HG02623 (cell line): ENCODE measurements around the gene CRTC3.
"Not testable (repeated sequence)": the region's sequence is repeated elsewhere in the genome, so short reads cannot be mapped to it uniquely, and the experiment has no call there.

Experiments used
- ATAC-seq: cut with Tn5 transposase; IDR thresholded peaks from one replicate; pipeline ENCODE4 v1.9.1; 2021; ENCODE audit warnings: moderate library complexity; ENCODE audit not compliant: unreplicated experiment

Gene CRTC3

GRCh38 chr15:90529371-90530249 is at the start of gene CRTC3:
TSS of gene CRTC3 (plus strand) at chr15:90529923. CDS start at chr15:90530072, 149 bp downstream.
- peak; percentile 66 for ATAC-seq

- ATAC-seq = no peak
These were observed 48.7 kb upstream of the CRTC3 start for GRCh38 chr15:90481023-90481422.

DNA sequence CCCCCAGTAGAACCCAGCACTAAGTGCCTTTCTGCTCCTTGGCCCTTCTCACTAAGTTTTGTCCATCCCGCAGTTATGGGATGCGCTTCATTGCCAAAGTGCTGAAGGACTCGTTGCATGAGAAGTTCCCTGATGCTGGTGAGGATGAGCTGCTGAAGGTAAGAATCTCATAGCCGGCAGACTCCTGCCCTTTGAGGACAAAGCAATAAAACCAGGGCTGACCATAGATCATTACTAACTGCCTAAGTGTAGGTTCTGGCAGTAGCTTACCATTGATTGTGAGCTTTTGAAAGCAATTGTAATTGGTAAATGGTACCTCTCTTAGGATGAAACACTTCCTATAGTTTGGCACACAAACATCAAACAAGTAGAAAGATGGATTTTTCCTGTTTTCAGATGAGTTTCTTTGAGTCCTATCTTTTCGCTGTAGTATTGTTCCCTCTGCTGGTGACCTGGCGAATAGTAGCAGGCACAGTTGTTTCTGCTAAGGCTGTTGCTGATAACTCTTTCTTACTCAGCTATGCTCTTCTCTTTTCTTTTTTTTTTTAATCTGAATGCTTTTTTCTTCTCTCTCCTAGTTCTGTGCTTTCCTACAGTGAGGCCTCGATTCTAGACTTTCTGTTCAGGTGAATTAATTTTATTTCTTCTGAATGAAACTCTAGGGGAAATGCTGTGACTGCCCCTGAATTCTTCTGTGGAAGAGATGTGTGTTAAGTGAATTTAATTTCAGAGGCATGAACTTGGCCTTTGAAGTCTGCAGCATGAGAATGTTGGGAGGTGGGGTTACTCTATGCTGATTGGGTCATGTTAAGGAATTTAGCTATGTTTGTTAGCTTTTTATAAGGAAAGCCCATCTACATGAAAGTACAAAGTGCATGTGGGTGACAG is 47.4 kb upstream of the CRTC3 start:
- no peak for ATAC-seq

- ATAC-seq = no peak
These were observed 46.8 kb upstream of the CRTC3 start for GRCh38 chr15:90483012-90483307.

DNA sequence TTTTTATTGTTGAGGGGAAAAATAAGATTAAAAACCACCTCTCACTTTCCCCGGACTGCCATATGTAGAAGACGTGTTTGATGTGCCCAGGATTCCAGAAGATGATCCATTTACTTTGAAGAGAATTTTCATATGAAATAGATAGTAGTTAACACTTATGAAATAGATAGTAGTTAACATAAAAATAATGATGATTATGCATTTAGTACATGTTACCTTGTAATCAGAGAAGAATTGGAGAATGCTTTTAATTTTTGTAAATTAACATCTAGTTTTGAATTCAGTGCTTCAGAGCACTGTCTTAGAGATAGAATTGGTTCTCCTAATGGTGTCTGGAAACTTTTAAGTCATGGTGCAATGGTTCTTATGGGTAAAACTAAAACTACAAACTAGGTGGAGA is 46.1 kb upstream of the CRTC3 start:
- no peak for ATAC-seq

GRCh38 chr15:90487186-90487585 is 42.5 kb upstream of the CRTC3 start:
- ATAC-seq = no peak

DNA sequence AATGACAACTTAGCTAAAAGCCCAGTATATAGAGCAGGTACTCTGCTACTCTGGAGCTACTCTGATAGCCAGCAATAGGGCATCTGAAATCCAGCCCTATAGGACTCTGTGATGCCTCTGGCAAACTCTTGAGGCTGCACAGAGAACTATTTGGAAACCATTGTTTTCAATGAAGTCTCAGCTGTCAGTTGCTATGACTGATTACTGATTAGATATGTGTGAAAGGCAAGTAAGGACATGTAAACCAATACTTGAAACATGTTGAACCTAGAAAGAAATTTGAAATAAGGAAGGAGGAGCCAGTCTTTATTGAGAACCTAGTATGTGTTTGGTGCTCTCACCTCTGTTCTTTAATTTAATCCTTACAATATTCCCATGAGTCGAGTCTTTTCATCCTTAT is 40.2 kb upstream of the CRTC3 start:
- ATAC-seq = no peak

DNA sequence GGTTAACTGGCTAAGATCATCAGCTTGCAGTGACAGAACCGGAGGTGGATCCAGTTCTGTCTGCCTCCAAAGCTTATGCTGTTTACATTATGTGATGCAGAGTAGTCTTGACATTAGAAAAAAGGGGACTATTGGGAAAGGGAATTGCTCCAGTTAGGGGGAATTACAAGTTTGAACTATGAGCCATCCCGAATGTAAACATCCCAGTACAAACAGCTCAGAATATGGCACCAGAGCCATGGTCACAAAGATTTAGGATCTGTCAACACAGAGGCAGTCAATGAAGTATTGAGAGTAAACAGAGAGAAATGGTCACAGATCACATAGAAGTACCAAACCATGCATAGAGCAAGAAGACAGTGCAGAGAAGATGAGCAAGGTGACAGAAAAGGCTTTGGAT is 39.8 kb upstream of the CRTC3 start:
- no peak for ATAC-seq

- no peak for ATAC-seq
These were observed 36.1 kb upstream of the CRTC3 start for GRCh38 chr15:90493647-90494046.

GRCh38 chr15:90495067-90495466 is 34.7 kb upstream of the CRTC3 start:
- ATAC-seq = no peak

- no peak for ATAC-seq
These were observed 32.9 kb upstream of the CRTC3 start for GRCh38 chr15:90496791-90497190.

DNA sequence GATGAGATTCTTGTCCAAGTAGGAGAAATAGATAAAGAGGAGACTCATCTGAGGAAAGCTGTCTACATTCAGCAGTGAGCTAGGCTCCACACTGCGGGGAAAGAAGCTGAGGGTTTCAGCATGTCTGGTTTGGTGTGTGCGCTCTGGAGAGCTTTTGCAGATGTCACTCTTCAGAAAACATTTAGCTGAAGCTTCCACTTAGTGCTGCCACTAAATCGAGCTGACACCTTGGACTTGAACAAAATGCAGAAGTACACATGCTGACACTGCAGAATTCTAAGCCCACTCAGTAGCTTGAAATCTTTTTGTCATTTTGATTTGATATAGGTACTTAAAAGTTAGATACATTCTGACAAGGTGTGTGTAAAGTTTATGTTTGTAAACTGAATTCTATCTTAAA is 32.3 kb upstream of the CRTC3 start:
- no peak for ATAC-seq

- ATAC-seq = no peak
These were observed 31.8 kb upstream of the CRTC3 start for GRCh38 chr15:90497912-90498311.

DNA sequence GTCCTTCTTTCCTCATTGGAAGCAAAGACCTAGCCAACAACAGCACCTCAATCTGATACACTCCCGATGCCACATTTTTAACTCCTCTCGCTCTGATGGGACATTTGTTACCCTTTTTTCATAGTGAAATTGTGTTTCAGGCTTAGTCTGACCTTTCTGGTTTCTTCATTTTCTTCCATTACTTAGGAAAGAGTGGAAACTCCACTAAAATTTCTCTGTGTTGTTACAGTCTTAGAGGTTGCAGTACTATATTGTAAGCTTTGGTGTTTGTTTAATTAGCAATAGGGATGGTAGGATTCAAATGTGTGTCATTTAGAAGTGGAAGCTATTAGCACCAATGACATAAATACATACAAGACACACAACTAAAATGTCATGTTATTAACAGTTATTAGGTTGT is 29.6 kb upstream of the CRTC3 start:
- no peak for ATAC-seq

DNA sequence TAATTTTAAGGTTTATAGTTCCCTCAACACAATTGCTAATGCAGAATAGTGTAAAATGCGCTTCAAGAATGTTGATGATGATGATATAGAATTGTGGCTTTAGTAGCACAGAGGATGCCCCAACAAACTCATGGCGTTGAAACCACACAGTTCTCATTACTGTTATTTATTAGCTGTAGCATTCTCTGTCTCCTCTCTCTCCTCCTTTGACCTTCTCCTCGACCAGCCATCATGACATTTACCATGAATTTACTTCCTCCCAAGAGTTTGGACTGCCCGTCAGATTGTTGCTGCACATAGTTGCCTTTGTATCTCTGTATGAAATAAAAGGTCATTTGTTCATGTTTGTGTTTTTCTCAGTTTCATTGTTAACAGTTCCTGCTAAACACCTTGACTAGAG is 27.8 kb upstream of the CRTC3 start:
- ATAC-seq = no peak

DNA sequence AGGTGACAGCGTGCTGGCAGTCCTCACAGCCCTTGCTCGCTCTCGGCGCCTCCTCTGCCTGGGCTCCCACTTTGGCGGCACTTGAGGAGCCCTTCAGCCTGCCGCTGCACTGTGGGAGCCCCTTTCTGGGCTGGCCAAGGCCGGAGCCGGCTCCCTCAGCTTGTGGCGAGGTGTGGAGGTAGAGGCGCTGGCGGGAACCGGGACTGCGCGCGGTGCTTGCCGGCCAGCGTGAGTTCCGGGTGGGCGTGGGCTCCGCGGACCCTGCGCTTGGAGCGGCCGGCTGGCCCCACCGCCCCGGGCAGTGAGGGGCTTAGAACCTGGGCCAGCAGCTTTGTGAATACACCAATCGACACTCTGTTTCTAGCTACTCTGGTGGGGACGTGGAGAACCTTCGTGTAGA is 18.9 kb upstream of the CRTC3 start:
- ATAC-seq = not testable (repeated sequence)

DNA sequence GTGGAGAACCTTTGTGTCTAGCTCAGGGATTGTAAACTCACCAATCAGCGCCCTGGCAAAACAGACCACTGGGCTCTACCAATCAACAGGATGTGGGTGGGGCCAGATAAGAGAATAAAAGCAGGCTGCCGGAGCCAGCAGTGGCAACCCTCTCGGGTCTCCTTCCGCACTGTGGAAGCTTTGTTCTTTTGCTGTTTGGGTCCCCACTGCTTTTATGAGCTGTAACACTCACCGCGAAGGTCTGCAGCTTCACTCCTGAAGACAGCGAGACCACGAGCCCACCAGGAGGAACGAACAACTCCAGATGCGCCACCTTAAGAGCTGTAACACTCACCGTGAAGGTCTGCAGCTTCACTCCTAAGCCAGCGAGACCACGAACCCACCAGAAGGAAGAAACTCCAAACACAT is 18.5 kb upstream of the CRTC3 start:
- ATAC-seq = not testable (repeated sequence)

DNA sequence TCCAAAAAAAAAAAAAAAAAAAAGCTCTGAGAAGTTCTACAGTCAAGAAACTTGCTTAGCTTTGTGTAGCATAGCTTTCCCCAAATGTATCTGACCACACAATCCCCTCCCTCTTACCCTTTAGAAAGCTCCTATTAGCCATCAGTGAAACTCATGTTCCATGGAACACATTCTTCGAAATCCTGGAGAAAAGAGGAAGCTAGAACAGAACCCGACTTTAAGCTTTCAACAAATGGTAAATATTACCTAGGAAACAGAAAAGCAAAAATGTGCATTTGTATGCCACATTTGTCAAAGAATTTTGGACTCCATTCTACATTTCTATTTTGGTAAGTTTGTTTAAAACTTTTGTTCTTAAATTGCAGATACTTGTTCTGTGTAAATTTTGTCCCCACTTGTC is 17.4 kb upstream of the CRTC3 start:
- ATAC-seq = no peak

DNA sequence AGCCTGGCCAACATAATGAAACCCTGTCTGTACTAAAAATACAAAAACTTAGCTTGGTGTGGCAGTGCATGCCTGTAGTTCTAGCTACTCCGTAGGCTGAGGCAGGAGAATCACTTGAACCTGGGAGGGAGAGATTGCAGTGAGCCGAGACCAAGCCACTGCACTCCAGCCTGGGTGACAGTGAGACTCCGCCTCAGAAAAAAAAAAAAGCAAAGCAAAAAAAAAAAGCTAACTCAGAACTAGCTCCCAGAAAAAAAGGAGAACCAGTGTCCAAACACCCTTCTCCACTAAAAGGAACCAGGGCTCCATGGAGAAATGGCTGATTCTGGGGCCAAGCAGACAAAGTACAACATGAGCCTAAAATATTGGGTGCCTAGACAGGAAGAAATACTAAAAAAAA is 16.7 kb upstream of the CRTC3 start:
- no peak for ATAC-seq

- ATAC-seq = no peak
These were observed 16.3 kb upstream of the CRTC3 start for GRCh38 chr15:90513448-90513847.

DNA sequence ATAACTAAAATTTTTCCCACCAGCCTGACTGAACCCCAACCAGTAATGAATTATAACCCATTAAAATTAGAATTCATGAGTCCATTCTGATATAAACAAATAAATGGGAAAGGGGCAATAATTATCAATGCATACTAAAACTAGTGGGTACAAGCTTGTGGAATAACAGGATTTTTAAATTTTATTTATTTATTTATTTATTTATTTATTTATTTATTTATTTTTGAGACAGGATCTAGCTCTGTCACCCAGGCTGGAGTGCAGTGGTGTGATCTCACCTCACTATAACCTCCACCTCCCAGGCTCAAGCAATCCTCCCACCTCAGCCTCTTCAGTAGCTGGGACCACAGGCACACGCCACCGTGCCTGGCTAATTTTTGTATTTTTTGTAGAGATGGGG is 15.8 kb upstream of the CRTC3 start:
- ATAC-seq = not testable (repeated sequence)

DNA sequence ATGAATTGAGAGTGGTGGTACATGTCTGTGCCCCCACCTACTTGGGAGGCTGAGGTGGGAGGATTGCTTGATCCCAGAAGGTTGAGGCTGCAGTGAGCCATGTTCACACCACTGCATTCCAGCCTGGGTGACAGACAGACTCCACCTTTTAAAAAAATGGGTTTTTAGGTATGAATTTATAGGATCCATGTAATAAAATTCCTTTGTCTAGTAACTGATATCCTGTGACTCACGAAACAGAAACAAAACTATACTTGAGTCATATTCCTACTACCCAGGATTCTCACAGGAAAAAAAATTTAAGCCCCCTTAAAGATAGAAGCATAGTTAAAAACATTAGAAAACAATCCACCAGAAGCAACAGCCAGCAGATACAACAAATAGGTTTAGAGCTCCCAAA is 10.0 kb upstream of the CRTC3 start:
- ATAC-seq = no peak
